ENCODE measurements around the gene APBB1IP.

DNA sequence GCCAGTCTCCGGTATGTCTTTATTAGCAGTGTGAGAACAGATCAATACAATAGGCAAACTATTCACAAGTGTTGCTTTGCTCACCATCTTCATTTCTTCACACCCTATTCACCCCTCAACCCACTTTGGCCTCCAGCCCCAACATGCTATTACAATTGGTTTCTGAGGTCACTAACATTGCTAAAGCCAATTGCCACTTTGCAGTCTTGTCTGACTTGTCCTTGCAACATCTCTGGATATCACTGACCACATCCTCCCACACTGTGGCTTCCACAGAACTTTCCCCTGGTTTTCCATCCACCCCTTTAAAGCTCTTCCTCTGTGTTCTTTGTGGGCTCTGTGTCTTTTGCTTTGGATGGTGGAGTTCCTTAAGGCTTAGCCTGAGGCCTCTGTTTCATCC is 5.2 kb upstream of the APBB1IP start:
- TF ChIP-seq CTCF (IDR thresholded peaks at IDR 0.05): no peak
- no peak for TF ChIP-seq EP300 (IDR thresholded peaks at IDR 0.05)

Data from esophagus muscularis mucosa (tissue), 3 donors.